DMS 273 (cell line): ENCODE results near the gene GPR17.
A peak's percentile ranks its signal among the peaks of the same experiment; 100 is the strongest.

ENCODE experiments used
- DNase-seq: peaks from one replicate; lab custom pipeline; 2025; ENCODE audit not compliant: unreplicated experiment; lab: John Stamatoyannopoulos, UW

GPR17 gene

DNA sequence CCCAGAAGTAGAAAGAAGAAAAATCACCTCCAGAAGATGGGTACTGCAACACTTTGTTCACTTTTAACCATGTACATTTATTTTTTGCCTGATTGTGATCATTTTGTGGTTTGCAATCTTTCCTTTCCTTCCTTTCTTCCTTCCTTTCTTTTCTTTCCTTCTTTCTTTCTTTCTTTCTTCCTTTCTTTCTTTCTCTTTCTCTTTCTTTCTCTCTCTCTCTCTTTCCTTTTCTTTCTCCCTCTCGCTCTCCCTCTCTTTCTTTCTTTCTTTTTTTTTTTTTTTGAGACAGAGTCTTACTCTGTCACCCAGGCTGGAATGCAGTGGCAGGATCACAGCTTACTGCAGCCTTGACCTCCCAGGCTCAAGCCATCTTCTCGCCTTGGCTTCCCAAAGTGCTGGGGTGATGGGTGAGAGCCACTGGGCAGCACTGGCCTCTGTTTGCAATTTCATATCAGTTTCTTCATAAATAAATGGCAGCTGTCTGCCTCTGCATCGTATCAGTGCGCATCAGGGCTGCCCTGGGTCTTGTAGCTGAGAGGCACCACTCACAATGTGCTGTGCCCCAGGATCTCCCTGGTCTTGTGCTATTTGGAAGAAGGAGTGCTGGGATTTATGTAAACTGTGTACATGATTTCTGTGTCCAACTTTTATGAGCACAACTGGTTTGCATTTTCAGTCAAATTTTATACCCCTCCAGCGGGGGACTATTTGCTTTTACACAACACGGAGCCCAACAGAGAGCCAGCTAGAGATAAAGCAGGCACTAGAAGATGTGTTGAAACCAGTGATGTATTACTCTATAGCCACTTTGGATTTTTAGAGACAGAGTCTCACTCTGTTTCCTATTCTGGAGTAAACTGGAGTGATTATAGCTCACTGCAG lies 36.3 kb downstream of the GPR17 start:
- DNase-seq: no peak

GRCh38 chr2:127683056-127683455 lies 37.1 kb downstream of the GPR17 start:
- no peak for DNase-seq

GRCh38 chr2:127683757-127684156 lies 37.8 kb downstream of the GPR17 start:
- no peak for DNase-seq

GRCh38 chr2:127685410-127686080 lies 39.6 kb downstream of the GPR17 start:
- DNase-seq: no peak

DNA sequence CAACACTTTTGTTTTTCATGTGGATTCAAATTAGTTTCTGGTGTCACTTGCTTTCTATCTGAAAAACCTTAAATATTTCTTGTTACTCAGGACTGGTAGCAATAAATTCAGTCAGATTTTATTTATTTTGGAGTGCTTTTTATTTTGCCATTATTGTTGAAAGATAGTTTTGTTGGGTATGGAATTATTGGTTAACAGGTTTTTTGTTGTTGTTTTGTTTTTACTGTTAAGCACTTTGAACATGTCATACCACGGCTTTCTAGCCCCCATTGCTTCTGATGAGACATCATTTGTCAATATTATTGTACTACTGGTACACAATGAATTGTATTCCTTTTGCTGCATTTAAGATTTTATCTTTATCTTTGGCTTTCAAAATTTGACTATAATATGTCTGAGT lies 42.5 kb downstream of the GPR17 start:
- DNase-seq: no peak

- DNase-seq: no peak
Measured at GRCh38 chr2:127690696-127691095, 44.7 kb downstream of the GPR17 start.

DNA sequence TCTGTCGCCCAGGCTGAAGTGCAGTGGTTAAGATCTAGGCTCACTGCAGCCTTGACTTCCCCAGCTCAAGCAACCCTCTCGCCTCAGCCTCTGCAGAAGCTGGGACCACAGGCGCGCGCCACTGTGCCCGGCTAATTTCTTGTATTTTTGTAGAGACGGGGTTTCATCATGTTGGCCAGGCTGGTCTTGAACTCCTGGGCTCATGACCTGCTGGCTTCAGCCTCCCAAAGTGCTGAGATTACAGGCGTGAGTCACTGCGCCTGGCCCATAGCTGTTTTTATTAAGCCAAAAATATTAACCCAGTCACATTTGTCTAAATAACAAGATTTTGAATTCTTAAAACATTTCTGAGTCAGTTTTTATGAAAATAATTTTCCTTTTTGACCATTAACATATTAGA lies 49.0 kb downstream of the GPR17 start:
- DNase-seq: no peak

DNA sequence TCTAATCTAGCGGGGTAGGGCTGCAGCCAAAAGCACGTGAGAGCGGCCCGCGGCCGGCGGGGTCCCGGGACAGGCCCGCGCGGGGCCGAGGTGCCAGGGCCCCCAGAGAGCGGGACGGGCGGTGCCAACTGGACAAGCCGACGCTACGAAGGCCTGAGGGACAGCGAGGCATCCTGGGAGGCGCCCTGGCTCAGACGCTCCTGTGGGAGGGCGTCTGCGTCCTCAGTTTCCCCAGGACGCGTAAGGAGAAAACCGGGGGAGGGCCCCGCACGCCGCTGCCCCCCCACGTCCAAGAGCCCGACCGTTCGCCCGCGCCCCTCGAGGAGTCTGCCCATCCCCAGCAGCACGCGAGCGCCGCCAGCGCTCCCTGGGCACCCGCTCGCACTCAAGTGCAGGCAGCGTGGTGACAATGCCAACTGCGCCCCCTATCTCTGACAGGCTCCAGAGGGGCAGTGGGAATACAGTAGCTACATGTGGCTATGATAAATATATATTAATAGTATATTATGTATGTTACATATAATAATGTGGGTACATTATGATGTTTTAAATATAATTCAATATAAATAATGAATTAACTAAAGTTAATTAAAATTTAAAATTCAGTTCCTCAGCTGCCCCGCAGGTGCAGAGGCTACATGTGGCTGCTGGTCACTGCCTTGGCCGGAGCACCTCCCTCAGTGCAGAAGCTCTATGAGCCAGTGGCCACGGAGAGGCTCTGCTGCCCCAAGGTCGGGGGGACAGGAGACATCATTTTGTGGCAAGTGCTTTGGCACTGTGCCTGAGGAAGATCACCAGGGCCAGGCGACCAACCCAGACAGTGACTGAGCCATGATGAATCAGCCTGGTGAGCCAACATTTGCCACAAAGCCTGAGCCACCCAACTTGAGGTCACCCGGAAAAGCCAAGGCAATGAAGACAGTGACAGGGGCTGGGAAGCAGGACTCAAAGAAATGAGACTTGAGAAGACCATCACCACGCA lies 49.8 kb downstream of the GPR17 start:
- peak; percentile 89 for DNase-seq

- no peak for DNase-seq
Measured at GRCh38 chr2:127697482-127698180, 51.7 kb downstream of the GPR17 start.

- DNase-seq: no peak
Measured at GRCh38 chr2:127698553-127699355, 52.8 kb downstream of the GPR17 start.

DNA sequence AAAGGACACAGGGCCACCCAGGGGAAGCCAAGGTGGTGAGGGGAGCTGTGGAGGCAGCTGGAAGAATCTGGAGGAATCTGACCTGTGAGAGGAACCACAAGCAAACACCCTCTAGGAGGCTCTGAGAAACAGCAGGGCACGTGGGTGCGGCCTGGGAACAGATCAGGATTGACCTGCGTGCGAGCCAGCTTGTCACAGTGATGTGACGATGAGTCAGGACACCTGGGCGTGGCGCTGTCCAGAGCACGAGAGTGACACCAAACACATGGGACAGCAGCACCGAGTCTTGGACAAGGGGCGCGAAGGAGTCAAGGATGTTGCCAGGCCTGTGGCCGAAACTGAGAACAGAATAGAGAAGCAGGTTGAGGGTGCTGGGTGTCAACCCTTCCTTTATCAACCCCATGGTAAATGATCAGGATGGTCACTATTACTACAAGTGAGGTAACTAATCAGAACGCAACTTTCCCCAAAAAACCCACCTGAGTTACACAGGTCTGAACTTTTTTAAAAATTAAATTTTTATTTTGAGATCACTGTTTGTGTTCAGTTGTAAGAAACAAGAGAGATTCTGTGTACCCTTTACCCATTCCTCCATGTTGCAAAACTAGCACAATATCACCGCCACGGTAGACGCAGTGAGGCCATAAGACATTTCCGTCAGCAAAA lies 54.7 kb downstream of the GPR17 start:
- DNase-seq: no peak

GRCh38 chr2:127701193-127701650 lies 55.3 kb downstream of the GPR17 start, which contains the start of gene SFT2D3:
SFT2D3 (plus strand) TSS chr2:127701497; CDS start chr2:127701529, 32 bp downstream.
- DNase-seq: peak; percentile 95

GRCh38 chr2:127701651-127702394 lies 55.9 kb downstream of the GPR17 start:
- peak; percentile 90 for DNase-seq
